Smooth muscle cell (in vitro differentiated cells): Measurements from ENCODE around the gene CLCN5. TPM values are rescaled to one million over a fixed set of nuclear protein-coding genes. Genes with fewer than 3 reads are reported as not detected.

ENCODE experiments used
- DNase-seq: peaks from one replicate; lab custom pipeline; 2025; ENCODE audit not compliant: unreplicated experiment; lab: John Stamatoyannopoulos, UW
- H2AFZ ChIP-seq: fragments of 200-600 bp; sonication (generic); 2 replicates; pipeline ENCODE4 v1.6.0; 2016; ENCODE audit warnings: antibody characterized with exemption, low read depth, mild to moderate bottlenecking
- H3F3A ChIP-seq: fragments of 200-600 bp; sonication (generic); 2 replicates; pipeline ENCODE4 v1.6.0; 2017; ENCODE audit warnings: antibody characterized with exemption, low read depth
- H3K27ac ChIP-seq: fragments of 200-600 bp; sonication (generic); 2 replicates; pipeline ENCODE4 v1.5.1; 2016; ENCODE audit warnings: low read depth, mild to moderate bottlenecking
- H3K27me3 ChIP-seq: fragments of 200-600 bp; sonication (generic); 2 replicates; pipeline ENCODE4 v1.6.1; 2016; ENCODE audit warnings: low read depth, mild to moderate bottlenecking
- H3K36me3 ChIP-seq: fragments of 200-600 bp; sonication (generic); 2 replicates; pipeline ENCODE4 v1.5.1; 2016; ENCODE audit warnings: low read depth
- H3K4me1 ChIP-seq: fragments of 200-600 bp; sonication (generic); 2 replicates; pipeline ENCODE4 v1.5.1; 2016; ENCODE audit warnings: low read depth
- H3K4me2 ChIP-seq: fragments of 200-600 bp; sonication (generic); 2 replicates; pipeline ENCODE4 v1.6.0; 2016; ENCODE audit warnings: mild to moderate bottlenecking
- H3K4me3 ChIP-seq: fragments of 200-600 bp; sonication (generic); 2 replicates; pipeline ENCODE4 v1.5.1; 2016; ENCODE audit warnings: mild to moderate bottlenecking
- H3K79me2 ChIP-seq: fragments of 200-600 bp; sonication (generic); 2 replicates; pipeline ENCODE4 v1.6.0; 2016; ENCODE audit warnings: low read depth, mild to moderate bottlenecking
- H3K9ac ChIP-seq: fragments of 200-600 bp; sonication (generic); 2 replicates; pipeline ENCODE4 v1.6.0; 2016; ENCODE audit warnings: low read depth
- H3K9me3 ChIP-seq: fragments of 200-600 bp; sonication (generic); replicated peaks from 2 replicates; pipeline ENCODE4 v1.5.1; 2016; ENCODE audit warnings: low read depth
- H4K20me1 ChIP-seq: fragments of 200-600 bp; sonication (generic); 2 replicates; pipeline ENCODE4 v1.6.0; 2016; ENCODE audit warnings: low read depth
- WGBS: methylation state at CpG from one replicate; pipeline ENCODE4 v1.1.7; 2016; ENCODE audit warnings: low lambda C conversion rate; 5-methylcytosine and 5-hydroxymethylcytosine counted together
- polyA plus RNA-seq: library from polyadenylated mRNA; unstranded; fragments of >200 nt; fragmentation: Nextera tagmentation; extraction: Ambion mirVana; gene quantifications from 2 replicates; pipeline ENCODE4 v1.2.1, GENCODE V29; 2016
- total RNA-seq: library from RNA; depleted of rRNA; stranded (reverse); fragments of >200 nt; gene quantifications from 2 replicates; pipeline ENCODE4 v1.2.3, GENCODE V29; 2014
- TF ChIP-seq, protein P1 (sequence below): fragments of 200-600 bp; sonication (generic); IDR thresholded peaks from 2 replicates; pipeline ENCODE4 v1.5.1; 2017; ENCODE audit warnings: borderline replicate concordance, mild to moderate bottlenecking, antibody characterized with exemption; ENCODE audit not compliant: insufficient read depth, poor library complexity, severe bottlenecking

CLCN5 gene
- total and polyA plus RNA-seq, 2 experiments from 2014 or later, result 1.7 to 7.1 TPM

DNA sequence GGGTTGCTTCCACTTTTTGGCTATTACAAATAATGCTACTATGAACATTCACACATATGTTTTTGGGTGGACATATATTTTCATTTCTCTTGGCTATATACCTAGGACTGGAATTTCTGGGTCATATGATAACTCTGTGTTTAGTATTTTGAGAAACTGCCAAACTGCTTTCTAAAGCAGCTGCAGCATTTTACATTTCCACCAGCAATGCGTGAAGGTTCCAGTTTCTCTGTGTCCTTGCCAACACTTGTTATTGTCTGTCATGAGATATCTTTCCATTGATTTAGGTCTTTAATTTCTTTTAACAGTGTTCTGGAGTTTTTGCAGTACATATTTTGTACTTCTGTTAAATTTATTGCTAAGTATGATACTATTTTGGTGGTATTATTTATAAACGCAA lies 48.3 kb downstream of the CLCN5 start:
- no peak overlapping the region for H3K4me3 ChIP-seq
- no peak overlapping the region for H2AFZ ChIP-seq
- H3K79me2 ChIP-seq, result no peaks in the 10 kb centered on the region
- H3K4me2 ChIP-seq, result no peak overlapping the region
- no peak overlapping the region for H3K27ac ChIP-seq
- no peaks in the 10 kb centered on the region for H3K27me3 ChIP-seq
- no peaks in the 10 kb centered on the region for H3K9me3 ChIP-seq
- no peaks in the 10 kb centered on the region for H3K4me1 ChIP-seq
- no peak overlapping the region for H3K9ac ChIP-seq
- no peaks in the 10 kb centered on the region for H4K20me1 ChIP-seq
- DNase-seq, result no peak
- TF ChIP-seq, protein P1, sequence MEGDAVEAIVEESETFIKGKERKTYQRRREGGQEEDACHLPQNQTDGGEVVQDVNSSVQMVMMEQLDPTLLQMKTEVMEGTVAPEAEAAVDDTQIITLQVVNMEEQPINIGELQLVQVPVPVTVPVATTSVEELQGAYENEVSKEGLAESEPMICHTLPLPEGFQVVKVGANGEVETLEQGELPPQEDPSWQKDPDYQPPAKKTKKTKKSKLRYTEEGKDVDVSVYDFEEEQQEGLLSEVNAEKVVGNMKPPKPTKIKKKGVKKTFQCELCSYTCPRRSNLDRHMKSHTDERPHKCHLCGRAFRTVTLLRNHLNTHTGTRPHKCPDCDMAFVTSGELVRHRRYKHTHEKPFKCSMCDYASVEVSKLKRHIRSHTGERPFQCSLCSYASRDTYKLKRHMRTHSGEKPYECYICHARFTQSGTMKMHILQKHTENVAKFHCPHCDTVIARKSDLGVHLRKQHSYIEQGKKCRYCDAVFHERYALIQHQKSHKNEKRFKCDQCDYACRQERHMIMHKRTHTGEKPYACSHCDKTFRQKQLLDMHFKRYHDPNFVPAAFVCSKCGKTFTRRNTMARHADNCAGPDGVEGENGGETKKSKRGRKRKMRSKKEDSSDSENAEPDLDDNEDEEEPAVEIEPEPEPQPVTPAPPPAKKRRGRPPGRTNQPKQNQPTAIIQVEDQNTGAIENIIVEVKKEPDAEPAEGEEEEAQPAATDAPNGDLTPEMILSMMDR, result no peak
- no peaks in the 10 kb centered on the region for H3K36me3 ChIP-seq
- 93% methylated on average over 2 of the region's 2 CpGs for WGBS
- H3F3A ChIP-seq, result no peaks in the 10 kb centered on the region

- 92% methylated on average over 5 of the region's 5 CpGs for WGBS
- H3K4me2 ChIP-seq, result no peak overlapping the region
- DNase-seq, result no peak
Measured at GRCh38 chrX:49972328-49972860, 50.0 kb downstream of the CLCN5 start.

DNA sequence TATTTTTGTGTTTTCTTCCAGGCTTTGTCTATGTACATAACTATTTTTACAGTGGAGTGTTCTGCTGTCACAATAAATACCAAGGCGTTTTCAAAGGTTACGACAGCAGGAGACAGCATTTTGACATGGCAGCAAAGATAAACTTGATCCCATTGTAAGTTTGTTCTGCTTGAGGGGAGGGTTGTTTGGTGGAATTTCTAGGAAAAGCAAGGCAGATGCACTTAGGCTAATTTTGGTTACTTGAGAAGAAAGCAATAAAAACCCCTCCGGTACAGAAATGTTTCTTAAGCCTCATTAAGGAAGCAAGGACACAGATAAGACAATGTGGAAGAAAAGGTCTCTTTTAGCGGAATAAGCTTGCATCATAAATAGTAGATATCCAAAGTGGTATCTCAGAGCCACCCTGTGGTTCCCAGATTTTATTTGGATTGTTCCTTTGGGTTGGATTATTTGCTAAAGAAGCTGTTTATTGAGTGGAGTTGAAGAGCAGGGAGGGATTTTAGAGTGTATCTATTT lies 54.3 kb downstream of the CLCN5 start:
- no peaks in the 10 kb centered on the region for H4K20me1 ChIP-seq

More at GRCh38 chrX:49972328-49972860, 50.0 kb downstream of the CLCN5 start:
- no peaks in the 10 kb centered on the region for H3K9me3 ChIP-seq
- no peaks in the 10 kb centered on the region for H3F3A ChIP-seq
- TF ChIP-seq, protein P1, result no peak
- H3K36me3 ChIP-seq, result no peaks in the 10 kb centered on the region
- H2AFZ ChIP-seq, result no peak overlapping the region
- H3K27me3 ChIP-seq, result no peaks in the 10 kb centered on the region
- H3K9ac ChIP-seq, result no peak overlapping the region
- no peaks in the 10 kb centered on the region for H3K4me1 ChIP-seq
- H3K4me3 ChIP-seq, result no peak overlapping the region
- no peaks in the 10 kb centered on the region for H3K79me2 ChIP-seq
- no peak overlapping the region for H3K27ac ChIP-seq
- no peaks in the 10 kb centered on the region for H4K20me1 ChIP-seq

More for the DNA sequence above, 54.3 kb downstream of the CLCN5 start:
- no peaks in the 10 kb centered on the region for H3F3A ChIP-seq
- no peak for DNase-seq
- H2AFZ ChIP-seq, result no peak overlapping the region
- no peaks in the 10 kb centered on the region for H3K79me2 ChIP-seq
- no peaks in the 10 kb centered on the region for H3K27me3 ChIP-seq
- 40% methylated on average over 4 of the region's 4 CpGs for WGBS
- no peak overlapping the region for H3K4me2 ChIP-seq
- no peaks in the 10 kb centered on the region for H3K4me1 ChIP-seq
- H3K9ac ChIP-seq, result no peak overlapping the region
- no peaks in the 10 kb centered on the region for H3K9me3 ChIP-seq
- TF ChIP-seq, protein P1, result no peak
- H3K36me3 ChIP-seq, result no peaks in the 10 kb centered on the region
- no peak overlapping the region for H3K27ac ChIP-seq
- H3K4me3 ChIP-seq, result no peak overlapping the region
